ENCODE data around the gene INSL4. TPM values are rescaled to one million over a fixed set of nuclear protein-coding genes. Genes with fewer than 3 reads are reported as not detected.

The INSL4 gene
- not detected for polyA plus RNA-seq (ENCODE audit: insufficient read length in 4 of 4)

DNA sequence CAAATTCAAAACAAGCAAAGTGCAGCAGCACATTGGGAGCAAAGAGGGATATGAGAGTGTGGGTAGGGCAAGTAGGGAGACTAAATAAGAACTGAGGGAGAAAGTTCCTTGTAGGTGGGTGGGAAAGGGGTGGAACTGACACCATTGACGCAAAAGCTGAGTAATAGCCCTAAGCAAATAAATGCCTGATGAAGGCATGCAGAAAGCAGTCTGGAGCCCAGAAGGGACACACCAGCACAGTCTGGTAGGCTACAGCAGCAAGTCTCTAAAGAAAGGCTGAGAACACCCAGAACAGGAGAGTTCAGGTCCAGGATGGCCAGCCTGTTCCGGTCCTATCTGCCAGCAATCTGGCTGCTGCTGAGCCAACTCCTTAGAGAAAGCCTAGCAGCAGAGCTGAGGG is at the start of gene INSL4:
TSS of gene INSL4 (plus strand) at position 208 of the 400 bp plus-strand sequence. CDS start at position 313, 105 bp downstream.
- DNase-seq (ENCODE audit: low read depth in 4 of 4, low spot score in 3 of 4), result no peak

DNA sequence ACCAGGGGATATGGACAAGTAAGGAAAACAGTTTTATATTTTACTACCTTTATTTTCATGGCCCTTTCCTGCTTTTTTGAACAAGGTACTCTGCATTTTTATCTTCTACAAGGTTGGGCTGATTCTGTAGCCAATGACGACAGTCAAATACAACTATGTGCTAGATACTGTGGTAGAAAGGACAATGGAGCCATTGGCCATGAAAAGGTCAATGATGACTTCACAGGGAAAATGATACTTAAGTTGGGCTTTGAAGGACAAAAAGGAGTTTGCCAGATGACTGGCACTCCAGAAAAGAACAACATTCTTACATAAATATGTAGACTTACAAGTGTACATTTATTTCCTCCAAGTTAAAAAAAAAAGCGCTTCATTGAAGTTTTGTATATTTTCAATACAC is 46.4 kb upstream of the INSL4 start:
- DNase-seq (ENCODE audit: low read depth in 4 of 4, low spot score in 3 of 4), result no peak

DNA sequence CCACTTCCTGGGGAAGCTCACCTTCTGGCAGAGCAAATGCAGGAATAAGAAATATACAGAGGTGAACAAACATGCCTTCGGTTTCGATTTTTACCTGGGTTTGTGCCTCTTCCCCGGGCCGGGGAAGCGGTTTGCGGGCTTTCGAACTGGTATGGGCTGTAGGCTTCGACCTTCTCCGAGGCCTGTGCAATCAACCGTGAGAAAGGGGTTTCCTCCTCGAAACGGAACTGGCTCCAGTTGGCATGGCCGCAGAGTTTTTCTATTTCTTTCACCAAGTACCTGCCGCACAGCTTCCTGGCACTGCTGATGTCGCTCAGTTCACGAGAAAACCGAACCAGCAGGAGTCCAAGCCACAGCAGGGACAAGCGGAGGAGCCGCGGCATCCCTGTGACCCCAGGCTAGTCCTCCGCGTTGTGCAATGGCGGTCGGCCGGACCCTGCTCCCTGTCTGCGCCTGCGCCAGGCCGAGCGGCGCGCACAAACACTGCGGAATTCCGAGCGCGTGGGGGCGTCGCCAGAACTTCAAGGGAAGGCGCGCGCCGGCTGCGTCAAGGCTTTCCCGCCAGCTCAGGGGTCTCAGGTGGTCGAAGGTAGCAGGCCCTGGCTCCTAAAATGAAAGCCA is 45.9 kb upstream of the INSL4 start, which contains the start of gene INSL6:
TSS of gene INSL6 (minus strand) at position 420 of the 621 bp plus-strand sequence. CDS start at position 383, 37 bp downstream.
- no peak for DNase-seq (ENCODE audit: low read depth in 4 of 4, low spot score in 3 of 4)

DNA sequence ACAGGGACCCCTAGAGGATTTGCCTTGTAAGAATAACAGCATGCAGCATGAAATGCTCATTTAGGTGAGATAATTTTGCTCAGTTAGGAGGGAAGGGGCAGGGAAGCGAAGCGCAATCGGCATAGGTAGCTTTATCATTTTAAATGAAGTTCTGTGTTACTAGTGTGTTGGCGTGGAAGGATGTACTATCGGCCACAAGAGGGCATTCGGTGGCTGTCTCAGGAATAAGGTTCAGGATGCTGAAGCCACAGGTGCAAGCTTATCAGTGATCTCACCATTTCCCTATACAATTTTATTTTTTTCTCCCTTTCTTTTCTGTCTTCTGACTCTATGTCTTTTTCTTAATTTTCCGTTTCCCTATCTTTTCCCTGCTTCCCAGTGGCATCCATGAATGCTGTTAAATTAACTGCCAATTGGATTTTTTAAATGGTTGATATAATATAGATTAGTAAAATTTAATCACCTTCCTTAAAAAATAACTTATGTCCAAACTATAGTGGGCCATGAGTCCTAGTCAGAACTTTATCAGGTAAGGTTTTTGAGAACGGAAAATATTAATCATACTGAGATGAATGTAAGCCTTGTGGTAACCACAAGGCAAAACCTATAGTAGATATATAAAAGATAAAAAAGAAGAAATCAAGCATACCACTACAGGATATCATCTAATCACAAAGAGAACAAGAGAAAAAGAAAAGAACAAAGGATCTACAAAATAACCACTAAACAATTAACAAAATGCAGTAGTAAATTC is 44.6 kb upstream of the INSL4 start:
- DNase-seq (ENCODE audit: low read depth in 4 of 4, low spot score in 3 of 4), result peak; percentile 14 to 30 (median 22)

DNA sequence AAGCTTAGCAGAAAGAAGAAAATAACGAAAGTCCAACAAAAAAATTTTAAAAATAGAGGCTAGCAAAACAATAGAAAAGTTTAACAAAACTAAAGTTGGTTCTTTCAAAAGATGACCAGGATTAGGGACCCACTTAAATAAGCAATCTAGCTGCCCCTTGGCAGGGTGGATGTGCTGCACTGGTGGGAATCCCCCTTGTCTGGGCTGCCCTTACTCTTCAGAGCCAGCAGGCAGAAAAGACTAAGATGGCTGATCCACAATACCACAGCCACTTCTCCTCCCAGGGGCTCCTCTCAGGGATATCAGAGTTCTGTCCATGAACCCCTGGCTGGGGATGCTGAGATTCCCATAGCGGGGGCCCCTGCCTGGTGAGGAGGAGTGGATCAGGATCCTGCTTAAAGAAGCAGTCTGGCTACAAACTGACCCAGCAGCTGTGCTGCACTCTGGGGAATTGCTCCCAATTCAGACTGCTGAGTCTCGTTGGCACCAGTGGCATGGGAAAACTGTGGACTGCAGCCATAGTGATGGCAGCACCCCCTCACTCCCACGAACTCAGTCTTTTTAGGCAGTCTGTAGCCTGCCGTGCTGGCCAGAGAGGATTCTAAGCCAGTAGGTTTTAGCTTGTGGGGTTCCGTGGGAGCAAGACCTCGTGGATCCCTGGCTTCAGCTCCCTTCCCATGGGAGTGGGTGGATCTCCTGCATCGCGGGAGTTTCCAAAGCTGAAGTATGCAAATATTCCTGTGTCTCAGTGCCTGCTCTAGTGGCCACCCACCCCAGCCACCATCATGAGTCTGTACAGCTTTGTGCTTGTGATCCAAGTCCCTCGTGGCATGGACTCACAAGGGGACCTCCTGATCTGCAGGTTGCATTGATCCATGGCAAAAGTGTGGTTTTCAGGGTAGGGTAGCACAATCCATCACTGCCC is 42.9 kb upstream of the INSL4 start:
- DNase-seq (ENCODE audit: low read depth in 4 of 4, low spot score in 3 of 4), result no peak

DNA sequence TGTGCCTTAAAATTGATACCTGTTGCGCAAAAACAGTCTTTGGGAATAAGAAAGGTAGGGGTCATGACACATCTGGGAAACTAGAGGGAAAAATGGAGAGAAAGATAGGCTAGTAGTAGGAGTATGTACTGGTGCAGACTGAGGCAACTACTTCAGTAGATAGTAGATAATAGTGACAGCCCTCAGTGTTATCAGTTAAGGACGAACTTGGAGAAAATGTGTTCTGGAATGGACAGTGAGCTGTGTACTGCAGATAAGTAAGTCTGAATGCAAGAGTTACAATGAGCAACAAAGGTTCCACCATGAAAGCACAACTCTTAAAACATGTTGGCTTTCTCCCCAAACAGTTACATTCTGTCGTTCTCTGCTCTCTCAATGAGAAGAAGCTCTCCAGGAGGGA is 39.2 kb upstream of the INSL4 start:
- DNase-seq (ENCODE audit: low read depth in 4 of 4, low spot score in 3 of 4), result no peak

DNA sequence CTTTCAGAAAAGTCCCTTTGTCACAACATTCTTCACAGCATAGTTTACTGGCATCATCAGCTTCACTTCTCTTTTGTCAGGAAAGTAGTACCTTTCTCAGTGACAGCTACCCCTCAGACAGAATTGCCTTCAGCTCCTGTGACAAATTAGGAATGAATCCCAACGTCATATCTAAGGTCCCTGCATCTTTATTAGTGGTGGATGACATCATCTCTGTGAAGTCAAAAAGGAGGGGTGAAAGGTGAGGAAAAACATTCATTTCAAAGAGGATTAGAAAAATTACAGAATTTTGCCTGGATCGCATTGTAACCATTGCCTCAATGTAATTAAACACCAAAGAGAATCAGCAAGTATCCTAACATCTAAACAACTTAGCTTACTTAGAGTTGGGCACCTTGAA is 37.9 kb upstream of the INSL4 start:
- DNase-seq (ENCODE audit: low read depth in 4 of 4, low spot score in 3 of 4), result no peak

DNA sequence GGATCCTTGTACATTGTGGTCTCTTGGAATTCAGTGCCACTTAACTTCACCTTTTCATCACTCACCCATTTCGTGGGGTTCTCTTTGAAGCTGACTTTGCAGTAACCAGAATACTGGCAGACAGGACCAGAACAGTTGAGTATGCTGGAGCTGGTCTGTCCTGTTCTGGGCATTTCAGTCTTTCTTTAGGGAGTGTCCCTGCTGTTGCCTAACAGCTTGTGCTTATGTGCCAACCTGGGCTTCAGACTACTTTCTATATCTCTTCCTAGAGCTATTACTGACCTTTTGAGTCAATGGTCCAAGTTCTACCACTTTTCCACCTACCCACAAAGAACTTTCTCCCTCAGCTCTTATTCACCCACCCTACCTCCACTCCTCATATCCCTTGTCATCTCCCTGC is 35.8 kb upstream of the INSL4 start:
- DNase-seq (ENCODE audit: low read depth in 4 of 4, low spot score in 3 of 4), result no peak

DNA sequence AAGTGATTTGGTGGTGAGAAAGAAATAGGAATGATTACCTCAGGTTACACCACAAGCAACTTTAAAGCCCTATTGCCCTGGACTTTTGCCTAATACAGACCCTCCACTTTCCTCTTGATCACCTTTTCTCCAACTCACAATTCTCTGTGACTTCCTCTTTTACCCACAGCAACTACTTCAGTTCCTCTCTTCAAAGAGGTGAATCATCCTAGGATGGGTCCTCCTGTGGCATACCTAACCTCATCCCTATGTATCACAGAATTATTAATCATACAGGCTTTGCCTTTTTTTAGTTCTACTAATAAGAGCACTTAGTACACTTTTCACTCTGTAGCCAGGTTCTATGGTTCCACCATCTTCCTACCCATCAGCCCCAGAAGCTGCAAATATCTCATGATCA is 26.1 kb upstream of the INSL4 start:
- no peak for DNase-seq (ENCODE audit: low read depth in 4 of 4, low spot score in 3 of 4)

DNA sequence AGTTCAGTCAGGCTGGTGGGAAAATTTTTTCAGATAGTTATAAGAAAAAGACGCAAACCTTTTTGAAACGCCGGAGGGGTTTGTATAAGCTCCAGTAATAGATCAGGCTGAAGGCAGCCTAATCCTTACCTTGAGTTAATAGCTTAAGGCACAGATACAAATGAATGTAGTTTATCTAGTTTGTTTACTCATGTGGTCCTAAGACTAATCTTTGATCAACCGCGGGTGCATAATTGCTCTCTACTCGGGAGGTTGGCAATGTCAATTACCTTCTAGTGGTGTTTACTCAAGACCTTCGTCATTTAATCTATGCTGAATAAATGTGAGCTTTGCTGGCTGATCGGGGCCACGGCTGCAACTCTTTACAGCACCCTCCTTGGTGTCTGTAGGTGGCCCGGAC is 665 bp upstream of the INSL4 start:
- no peak for DNase-seq (ENCODE audit: low read depth in 4 of 4, low spot score in 3 of 4)

DNA sequence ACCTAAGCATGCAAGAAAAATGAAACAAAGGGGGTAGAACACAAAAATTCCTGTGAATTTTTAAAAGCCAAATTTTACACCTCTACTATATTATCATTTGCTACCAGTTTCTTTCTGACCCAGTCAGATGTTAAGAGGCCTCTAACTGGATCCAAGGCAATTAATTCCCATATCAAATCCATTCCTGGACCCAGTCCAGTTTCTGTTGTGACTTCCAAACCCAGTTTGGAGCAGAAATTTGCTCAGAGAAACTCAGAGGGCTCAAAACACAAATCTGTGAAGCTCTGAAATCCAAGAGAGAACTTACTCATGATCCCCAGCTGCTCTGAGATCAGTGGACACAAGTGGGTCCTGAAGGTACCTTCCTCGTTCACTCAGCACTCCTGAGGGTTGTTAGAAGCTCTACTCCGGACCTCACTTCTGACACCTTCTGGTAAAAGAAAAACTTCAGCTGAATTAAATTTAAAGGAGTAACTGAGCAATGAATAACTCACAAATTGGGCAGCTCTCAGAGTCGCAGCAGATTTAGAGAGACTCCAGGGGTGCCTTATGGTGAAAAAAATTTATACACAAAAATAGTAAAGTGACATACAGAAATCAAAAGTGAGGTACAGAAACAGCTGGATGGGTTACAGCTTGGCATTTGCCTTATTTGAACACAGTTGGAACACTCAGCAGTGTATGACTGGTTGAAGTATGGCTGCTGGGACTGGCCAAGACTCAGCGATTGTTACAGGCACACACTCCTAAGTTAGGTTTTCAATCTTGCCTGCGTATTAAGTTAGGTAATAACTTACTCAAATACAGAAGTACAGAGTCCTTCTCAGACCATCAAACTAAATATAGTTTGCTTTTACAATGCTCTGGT is 32.4 kb downstream of the INSL4 start:
- no peak for DNase-seq (ENCODE audit: low read depth in 4 of 4, low spot score in 3 of 4)

DNA sequence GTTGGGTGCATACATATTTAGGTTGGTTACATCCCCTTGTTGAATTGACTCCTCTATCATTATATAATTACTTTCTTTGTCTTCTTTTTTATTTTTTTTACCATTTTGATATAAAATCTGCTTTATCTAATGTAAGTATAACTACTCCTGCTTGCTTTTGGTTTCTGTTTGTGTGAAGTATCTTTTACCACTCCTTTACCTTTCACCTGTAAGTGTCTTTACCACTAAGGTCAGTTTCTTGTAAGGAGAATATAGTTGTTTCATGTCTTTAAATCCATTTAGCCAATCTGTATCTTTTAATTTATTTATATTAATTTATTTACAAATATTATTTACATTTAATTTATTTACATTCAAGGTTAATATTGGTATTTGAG is 33.0 kb downstream of the INSL4 start:
- no peak for DNase-seq (ENCODE audit: low read depth in 4 of 4, low spot score in 3 of 4)

DNA sequence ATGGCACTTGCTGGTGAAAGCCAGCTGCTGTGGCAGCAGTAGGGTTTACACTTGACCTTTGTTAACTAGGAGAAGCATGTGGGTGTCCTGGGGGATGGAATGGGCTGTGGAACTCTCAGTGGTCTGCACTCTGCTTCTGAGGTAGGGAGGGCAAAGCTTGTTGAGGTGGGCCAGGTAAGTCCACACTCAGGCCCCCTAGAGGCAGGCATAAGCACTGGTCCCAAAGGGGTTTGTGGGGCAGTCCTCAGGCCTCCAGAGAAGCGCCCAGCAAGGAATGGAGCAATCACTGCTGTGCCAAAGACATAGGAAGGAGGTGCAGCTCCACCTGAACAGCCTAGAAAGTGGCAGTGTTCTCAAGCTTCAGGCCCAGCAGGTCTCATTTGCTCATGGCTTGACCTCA is 34.7 kb downstream of the INSL4 start:
- DNase-seq (ENCODE audit: low read depth in 4 of 4, low spot score in 3 of 4), result no peak

DNA sequence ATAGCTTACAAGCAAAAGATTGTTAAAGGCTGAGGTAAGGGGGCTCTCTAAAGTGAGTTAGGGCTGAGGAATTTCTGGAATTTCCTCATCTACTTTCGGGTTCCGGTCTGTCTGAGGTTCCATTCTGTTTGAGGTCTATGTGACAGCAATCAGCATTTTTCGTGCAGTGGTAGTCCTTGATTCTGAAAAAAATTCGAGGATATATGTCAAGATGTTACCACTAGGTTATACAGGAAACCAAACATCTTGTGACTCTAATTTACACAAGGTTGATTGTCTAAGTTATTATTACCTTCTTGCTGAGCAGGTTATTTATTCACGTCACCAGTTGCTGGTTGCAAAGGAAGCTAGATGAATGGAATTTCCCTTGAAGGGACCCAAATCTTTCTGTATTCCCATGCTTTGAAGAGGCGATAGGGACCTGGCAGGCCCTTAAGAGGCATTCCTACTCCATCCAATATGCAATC is 38.1 kb downstream of the INSL4 start:
- DNase-seq (ENCODE audit: low read depth in 4 of 4, low spot score in 3 of 4), result no peak

DNA sequence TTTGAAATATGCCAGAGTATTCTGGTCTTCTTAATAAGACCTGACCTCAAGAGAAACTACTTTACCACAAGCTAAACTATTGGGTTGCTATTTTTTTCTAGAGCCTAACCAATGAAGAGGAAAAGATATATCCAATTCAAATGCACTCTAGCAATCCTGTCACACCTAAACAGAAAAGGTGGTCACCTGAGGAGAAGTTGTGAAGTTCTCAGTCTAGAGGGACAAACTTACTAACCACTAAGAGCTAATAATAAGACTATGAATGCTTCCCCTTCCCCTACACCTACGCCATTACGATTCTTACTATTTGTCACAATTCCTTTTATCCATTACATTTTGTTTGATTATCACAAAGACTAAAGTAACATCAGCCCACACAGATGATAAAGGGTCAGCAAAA is 43.6 kb downstream of the INSL4 start:
- no peak for DNase-seq (ENCODE audit: low read depth in 4 of 4, low spot score in 3 of 4)

DNA sequence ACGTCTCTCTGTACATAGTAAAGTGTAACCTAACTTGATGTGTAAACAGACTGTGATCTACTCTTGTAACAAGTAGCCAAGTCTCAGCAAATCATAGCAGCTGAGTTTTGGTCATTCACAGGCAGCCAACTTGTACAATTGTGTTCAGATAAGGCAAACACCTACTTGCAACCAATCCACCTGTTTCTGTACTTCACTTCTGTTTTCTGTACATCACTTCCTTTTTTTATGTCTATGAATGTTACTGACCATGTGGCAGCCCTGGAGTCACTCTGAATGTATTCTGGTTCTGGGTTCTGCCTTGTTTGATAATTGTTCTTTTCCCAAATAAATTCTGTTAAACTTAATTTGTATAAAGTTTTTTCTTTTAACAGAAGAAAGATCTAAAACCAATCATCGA is 47.3 kb downstream of the INSL4 start:
- no peak for DNase-seq (ENCODE audit: low read depth in 4 of 4, low spot score in 3 of 4)

Measured in right renal pelvis (tissue), 4 donors.